HG02938 (cell line): ENCODE measurements around the gene IGSF21.

ENCODE experiments used
- ATAC-seq: cut with Tn5 transposase; IDR thresholded peaks from one replicate; pipeline ENCODE4 v1.9.1; 2021; ENCODE audit warnings: mild to moderate bottlenecking, moderate library complexity; ENCODE audit not compliant: unreplicated experiment

Gene IGSF21

DNA sequence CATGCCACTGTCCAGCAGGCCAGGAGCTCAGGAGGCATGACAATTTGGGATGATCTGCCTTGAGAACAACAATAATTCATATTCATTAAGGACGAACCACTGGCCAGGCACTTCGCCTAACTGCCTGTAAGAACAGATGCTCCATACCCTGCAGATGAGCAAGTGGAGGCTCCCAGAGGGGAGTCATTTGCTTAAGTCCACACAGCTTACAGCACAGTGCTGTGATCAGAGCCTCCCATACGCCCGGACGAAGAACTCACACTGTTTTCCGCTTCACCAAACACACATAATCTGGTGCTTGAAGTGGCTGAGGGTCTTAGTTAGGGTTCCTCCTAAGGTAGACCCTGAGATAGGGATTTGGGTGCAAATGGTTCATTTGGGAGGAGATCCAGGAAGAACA lies 279.7 kb downstream of the IGSF21 start:
- ATAC-seq = no peak

DNA sequence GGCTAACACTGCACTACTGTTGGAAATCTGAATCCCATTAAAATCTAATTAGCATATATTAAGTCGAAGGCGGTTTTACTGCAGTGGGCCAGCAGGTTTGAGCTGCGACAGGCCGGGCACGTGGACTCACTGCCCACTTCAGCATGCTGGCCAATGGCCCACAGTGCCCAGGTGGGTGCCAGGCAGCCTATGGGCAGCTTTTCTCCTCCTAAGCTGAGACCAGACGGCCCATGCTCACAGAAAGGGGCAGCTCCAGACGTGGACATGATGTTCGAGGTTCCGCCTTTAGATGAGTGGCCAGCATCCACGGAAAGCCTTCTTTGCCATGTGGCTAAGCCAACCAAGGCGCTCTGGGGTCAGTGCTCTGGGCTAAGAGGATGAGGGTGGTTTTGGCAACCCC lies 283.4 kb downstream of the IGSF21 start:
- ATAC-seq = no peak

DNA sequence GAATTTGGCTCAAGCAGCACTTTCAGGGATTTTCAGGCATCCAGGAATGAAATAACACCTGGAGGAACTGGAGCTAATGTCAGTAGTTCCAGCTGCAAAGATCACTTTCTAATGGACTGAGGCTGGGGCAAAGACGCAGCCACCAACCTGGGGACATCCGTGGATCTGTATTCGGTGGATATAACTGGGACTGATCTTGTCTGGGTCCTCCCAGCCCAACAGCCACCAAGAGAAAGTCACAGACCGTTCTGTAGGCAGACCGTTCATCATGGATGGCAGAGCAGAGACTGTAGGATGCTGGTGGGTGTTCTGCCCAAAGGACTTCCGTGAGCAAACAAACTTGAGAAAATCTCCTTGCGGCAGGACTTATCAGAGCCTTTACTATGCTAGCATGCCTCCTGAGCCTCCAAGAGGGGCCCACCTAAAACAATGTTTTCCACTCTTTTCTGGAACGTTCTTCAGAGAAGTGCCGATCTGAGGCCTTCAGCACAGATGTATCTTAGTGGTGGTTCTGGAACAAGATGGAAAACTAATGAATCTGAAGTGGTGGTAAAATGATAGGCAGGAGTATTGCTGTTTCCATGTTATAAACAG lies 287.1 kb downstream of the IGSF21 start:
- no peak for ATAC-seq

DNA sequence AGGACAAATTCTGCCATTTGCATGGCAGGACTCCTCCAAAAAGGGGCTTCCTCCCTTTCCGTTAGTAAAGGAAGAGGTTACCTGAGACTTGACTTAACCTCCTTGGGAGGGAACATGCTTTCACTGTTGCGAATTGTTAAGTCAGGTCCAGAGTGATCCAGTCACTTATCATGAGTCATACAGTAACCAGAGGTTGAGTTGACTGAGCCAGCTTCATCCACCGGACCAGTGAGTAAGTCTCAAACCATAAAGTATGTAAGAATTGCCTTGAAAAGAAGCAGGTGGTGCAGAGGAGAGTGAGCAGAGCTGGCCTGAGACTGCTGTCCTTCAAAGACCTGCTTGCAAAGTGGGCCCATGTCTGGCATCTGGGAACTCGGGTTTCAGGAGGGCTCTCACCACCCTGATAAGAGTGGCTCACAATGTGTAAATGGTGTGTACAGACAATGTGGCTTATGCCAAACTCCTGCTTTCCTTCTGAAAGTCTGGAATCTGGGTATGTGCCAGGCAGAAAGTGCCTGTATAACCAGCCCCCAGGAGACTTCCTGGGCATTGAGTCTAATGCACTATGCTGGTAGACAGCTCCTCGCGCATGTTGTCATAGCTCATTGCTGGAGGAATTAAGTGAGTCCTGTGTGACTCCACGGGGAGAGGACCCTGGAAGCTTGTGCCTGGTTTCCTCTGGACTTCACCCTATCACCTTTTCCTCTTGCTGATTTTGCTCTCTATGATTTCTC lies 288.8 kb downstream of the IGSF21 start:
- no peak for ATAC-seq

DNA sequence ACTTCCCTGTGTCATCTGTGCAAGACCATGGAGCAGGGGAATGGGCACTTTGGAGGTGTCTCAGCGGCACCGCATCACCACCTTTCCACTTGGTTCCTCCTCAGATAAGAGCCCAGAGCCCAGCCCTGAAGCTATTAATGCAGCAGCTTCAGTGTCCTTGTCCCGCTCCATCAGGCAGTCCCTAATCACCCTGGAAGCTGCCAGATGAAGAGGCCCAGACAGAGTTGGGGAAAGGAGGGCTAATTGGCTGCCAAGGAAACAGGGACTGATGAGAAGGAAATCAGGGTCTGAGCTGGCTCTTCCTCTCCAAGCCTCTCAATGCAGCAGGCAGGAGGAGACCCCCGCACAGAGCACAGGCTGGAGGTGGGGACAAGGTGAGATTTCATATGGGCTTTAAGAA lies 290.0 kb downstream of the IGSF21 start:
- ATAC-seq = no peak

DNA sequence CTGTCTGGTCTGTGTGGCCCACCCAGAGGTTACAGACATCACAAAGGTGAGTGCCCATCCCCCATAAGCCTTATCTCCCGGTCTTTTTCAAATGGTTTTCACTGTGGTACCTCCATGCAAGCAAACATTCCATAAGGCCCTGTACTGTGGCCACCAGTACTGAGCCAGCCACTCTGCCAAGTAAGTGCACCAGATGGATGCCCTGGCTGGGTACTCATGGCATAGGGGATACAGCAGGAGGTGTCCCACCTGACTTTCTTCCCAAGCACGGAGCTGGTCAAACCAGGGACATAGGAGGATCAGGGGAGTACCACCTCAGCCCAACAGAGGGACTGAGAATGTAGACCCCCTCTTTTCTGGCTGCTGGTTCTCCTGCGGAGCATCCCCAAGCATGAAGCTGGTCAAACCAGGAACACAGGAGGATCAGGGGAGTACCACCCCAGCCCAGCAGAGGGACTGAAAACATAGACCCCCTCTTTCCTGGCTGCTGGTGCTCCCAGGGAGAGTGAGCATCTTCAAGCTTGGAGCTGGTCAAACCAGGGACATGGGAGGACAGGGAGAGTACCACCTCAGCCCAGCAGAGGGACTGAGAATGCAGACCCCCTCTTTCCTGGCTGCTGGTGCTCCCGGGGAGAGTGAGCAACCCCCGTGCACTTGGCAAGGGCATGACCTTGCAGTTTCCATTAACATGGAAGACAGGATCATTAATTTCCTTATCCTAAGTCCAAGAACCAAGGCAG lies 291.4 kb downstream of the IGSF21 start:
- ATAC-seq = no peak

DNA sequence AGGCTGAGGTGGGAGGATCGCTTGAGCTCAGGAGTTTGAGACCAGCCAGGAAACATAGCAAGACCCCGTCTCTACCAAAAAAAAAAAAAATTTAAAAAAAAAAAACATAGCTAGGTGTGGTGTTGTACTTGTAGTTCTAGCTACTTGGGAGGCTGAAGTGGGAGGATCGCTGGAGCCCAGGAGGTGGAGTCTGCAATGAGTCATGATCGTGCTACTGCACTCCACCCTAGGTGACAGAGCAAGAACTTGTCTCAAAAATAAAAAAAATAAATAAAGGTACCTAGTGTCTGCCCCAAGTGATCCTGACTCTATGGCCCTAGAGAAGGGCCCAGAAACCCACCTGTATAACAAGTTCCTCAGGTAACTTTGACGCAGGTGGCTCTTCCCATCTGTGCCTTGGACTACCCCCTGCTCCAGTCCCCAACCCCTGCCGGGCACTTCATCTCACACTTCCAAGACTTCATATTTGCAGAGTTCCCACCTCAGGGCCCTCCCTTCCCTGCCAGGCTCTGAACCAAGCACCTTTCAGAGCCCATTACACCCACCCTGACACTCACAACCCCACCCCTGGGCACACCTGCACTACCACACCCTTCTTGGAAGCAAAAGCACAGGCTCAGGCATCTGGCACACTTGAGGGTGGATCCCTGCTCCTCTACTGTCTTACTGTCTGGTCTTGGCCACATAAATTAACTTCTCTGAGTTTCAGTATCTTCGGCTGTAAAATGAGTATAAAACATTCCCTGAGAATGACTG lies 292.9 kb downstream of the IGSF21 start:
- no peak for ATAC-seq

DNA sequence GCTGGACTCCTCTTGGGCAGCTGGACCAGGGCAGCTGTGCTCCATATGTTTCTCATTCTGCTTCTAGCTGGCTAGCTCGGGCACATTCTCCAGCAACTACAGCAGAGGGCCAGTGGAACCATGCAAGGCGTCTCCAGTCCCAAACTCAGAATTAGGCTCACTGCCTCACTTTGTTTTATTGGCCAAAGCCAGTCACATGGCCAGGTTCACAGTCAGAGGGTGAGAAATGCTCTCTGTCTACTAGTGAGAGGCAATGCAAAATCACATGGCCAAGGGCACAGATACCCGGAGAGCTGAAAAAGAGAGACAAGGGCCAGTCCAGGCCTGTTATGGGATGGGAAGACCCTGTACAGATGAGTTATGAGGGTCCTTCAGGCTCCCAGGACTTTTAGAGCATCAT lies 294.3 kb downstream of the IGSF21 start:
- no peak for ATAC-seq

DNA sequence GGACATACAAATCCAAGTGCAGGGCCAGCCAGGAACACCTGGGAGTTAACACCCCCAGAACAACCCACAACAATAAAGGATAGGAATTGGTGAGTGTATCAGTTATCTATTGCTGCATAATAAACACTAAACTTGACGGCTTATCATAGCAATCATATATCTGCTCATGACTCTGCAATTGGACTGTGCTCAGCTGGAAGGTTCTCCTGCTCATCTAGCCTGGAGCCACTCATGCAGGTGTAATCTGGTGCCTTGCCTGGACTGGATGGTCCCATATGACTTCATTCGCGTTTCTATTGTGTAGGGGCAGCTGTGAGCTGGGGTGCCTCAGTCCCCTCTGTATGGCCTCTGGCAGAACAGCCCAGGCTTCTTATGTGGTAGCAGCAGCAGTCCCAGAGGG lies 296.9 kb downstream of the IGSF21 start:
- ATAC-seq = no peak

DNA sequence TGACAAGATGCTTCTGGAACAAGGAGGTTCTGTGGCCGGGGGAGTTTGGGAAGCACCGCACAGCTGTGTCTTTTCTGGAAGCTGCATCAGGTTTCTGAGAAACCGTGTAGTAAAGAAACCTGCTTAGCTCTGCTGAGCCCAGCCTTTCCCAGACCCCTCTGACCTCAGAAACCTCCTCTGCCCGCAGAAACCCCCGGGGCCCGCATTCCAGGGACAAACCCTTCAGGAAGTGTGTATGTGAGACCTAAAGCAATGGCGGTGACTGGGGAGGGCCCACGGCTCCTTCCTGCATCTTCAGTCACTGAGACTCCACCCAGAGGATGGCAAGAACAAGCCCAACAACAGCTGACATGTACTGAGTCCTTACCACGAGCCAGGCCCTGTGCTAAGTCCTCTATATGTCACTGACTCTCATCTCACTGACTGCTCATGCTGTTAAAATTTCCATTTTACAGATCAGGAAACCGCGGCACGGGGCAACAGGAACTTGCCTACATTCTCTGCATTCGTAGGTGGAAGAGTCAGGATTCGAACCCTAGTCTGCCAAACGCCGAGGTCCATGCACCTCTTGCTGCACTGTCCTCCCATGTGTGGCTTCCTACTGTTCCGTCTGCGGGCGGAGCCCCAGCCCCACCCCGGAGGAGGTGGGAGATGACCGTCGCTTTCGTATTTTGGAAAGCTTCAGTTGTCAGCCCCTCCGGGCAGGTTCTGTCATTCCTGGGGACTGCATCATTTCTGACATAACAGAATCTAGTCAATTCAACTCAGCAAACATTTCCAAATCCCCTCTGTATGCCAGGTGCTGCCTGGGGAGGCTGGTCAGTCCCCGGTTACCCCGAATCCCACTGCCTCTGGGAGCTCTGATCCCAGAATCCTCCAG lies 299.8 kb downstream of the IGSF21 start:
- ATAC-seq = no peak

DNA sequence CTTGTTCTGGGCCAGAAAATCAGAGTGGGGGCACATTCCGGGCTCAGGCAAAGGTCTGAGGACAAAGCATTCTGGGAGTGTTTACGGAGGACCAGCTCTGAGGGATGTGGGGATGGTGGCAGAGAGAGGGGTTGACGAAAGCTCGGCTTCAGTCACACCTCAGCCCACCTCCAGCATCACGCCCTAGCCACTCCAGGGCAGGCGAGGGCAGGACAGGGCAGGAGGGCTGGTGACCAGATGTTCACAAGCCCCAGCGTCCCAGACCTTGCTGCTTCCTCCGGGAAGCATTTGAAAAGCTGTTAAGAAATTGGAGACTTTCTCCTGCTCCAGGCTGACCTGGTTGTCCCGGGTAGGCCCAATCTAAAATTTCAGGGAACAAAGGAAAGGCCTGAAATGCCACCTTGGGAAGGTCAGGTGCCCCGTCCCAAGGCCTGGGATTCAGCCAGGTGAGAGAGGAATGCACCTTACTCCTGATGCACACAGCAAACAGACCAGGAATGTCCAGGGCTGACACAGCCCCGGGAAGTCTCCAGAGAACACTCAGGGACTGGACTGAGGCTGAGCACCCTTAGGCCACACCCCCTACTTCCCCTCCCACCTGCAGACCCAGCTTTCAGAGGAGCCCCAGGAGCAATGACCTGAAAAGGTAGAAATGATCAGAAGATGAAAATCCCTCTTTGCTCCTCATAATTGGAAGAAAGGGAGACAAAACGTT lies 301.2 kb downstream of the IGSF21 start:
- no peak for ATAC-seq

DNA sequence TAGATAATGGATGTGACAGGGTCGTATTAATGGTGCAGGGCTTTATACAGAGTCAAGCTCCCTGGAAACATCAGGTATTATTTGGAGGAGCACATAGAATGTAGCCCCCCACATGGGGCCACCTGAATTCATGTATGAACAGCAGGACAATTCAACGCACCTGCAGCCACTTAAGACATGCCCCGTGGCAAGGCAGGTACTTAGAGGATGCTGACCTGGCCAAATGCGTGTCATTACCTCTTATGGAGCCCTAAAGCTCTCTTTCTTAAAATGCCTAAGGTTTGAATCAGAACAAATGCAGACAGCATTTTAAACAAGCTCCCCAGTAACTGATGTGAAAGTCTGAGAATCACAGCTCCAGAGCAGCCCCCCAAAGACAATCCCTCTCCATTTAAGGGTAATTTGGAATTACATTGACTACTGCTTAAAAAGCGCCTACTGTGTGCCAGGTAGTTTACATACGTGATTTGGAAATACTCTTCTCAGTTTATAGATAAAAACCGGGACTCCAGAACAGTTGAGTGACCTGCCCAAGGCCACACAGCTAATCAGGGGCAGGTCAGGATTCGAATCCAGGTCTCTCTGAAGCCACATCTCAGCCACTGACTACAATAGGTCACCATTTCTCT lies 302.1 kb downstream of the IGSF21 start:
- no peak for ATAC-seq

DNA sequence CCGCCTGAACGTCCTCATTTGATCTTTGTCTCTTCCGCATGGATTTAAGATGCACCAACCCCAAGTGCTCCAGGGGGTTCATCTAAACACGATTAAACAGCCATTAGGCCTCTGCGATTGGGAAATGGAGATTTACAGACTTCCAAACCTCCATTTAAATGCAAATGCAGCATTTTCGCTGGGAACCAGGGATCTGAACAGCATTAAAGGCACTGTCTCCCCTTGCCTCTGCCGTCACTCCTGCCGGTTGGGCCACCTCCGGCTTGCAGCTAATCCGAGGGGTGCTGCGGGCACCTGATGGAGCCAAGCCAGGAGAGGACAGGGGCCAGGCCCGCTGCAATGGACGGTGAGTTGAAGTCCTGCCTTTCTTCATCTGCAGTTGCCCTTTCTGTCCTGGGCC lies 302.8 kb downstream of the IGSF21 start:
- no peak for ATAC-seq

DNA sequence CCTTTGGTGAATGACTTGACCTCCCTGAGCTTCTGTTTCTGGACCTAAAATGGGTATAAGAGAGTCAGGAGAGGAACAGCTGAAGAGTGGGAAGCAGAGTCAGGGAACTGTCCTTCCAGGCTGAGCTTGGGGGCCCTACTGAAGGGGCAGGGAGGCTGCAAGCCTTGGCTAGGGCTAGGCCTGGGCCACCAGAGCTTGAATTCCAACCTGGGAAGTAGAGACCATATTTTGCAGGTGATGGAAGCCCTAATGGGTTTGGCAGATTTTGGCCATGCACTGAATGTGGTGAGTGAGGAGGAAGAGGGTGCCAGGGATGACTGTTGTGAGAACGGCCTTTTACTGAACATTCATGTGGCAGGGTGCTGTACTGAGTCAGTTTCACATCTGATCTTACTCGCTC lies 303.7 kb downstream of the IGSF21 start:
- ATAC-seq = no peak

DNA sequence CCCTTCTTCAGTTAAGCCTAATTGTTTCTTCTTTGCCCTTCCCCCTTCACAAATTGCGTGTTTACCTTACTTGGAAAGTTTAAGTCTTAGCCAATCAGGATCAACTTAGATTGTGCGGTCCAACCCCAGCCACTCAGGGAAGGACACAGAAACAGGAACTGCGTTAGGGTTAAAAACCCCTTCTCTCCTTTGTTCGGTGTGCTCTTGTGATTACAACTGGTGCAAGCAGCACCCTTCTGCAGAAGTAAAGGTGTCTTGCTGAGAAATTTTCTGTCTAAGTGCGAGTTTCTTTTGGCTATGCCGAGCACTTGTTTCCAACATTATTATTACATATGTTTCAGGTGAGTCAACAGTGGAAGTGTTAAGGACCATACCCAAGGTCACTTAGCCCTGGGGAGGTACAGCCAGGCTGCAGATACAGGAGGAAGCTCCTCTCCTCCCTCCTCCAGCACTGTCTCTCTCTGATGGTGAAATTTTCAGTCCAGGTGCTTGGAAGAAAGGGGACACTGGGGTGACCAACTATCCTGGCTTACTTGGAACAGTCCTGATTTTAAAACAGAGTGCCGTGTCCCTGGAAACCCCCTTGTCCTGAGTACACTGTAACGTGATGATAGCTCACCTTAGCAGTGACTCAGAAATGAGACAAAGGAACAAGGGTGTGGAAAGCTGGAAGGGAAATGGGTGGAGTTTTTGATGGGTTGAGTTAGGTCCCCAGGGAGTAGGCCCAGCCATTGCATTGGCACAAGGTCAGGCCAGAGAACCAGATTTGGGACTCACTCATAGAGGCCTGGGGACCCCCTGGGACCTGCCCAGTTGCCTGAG lies 304.4 kb downstream of the IGSF21 start:
- ATAC-seq = no peak

DNA sequence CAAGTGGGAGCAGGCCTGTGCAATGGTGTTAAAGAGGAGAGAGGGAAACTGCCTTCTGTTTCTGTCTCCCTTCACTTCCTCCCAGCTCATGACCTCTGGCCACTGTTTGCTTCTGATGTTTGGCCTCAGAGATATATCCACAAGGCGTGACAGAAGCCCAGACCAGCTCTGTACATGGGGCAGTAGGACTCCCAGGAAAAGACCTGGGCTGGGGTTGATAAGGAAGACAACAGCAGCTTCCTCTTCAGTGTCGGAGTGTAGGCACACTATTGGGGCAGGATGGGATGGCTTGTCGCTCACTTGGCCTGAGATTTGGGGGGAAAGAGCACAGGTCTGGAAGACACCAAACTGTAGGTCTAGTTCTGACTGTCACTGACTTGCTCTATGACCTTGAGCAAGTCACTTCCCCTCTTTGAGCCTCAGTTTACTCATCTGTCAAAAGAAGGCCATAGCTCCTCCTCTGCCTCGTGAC lies 305.3 kb downstream of the IGSF21 start:
- ATAC-seq = no peak

DNA sequence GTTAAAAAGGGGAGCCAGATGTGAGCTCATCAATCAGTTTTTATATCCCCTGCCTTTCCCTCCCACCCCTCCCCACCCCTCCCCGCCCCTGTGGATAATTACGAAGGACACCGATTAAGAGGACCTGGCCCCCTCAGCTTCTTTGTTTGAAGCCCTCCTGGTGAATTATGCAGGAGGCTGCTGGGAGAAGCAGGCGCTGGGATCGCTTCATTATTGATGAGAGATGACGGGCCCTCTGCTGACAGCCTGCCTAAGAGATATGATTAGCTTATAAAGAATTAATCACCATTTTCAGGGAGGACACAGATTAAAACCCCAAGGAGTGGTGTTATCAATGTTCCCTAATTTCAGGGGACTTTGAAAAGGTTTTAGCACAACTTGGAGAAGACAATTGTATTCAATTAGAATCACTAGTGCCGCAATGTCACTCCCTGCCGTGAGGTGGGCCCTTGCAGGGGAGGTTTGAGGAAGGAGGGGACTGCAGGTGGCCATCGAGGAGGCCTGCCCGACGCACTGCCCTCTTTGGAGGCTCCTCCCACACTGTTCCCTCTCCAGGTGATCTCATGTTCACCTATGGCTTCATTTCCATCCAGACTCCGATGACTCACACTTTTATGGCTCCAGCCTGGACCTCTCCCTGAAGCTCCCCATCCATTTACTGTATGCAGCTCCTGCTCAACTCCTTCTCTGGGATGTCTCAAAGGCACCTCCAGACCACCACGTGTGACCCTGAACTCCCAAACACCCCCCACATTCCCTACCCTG lies 306.1 kb downstream of the IGSF21 start:
- ATAC-seq = no peak

DNA sequence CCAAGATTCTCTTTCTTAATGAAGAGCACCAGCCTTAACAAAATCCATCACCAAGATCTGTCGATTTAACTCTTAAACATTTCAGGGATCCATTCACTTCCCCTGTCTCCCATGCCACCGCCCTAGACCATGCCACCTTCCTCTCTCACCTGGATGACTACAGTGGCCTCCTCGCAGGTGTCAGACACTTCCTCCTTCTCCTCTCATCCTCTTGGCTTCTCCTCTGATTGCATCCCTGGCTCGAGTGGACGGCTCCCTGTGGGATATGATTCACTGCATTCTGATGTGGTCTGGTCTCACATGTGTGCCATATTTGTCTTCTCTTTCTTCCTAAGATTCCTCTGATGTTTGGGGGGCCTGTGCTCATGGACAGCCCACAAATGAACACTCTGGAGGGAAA lies 306.7 kb downstream of the IGSF21 start:
- no peak for ATAC-seq
